Measurements from ENCODE around the gene RAB4B.
A peak's percentile ranks its signal among the peaks of the same experiment; 100 is the strongest.
"Not testable (repeated sequence)": the region's sequence is repeated elsewhere in the genome, so short reads cannot be mapped to it uniquely, and the experiment has no call there.

The RAB4B gene

GRCh38 chr19:40825460-40826095 lies 47.5 kb downstream of the RAB4B start:
- H3K4me3 ChIP-seq; H3K4me1 ChIP-seq; H3K27ac ChIP-seq; H3K9me3 ChIP-seq; intact Hi-C loops (cut with DNase I; ENCODE audit: low total_unique reads); H3K27me3 ChIP-seq: not testable (repeated sequence)
- H3K36me3 ChIP-seq, result peaks cover 11 to 27% (median 23%) of the 10 kb centered on the region in 3 donors
- DNase-seq, result peak in 1 of 2 donors; percentile 24

- intact Hi-C loops (cut with DNase I; ENCODE audit: low total_unique reads); DNase-seq; H3K27ac ChIP-seq; H3K27me3 ChIP-seq; H3K9me3 ChIP-seq; H3K4me3 ChIP-seq; H3K4me1 ChIP-seq: not testable (repeated sequence)
- H3K36me3 ChIP-seq, result peaks cover 11 to 27% (median 23%) of the 10 kb centered on the region in 3 donors
Measured at GRCh38 chr19:40826312-40826698, 48.3 kb downstream of the RAB4B start.

- H3K36me3 ChIP-seq, result peaks cover 11 to 27% (median 23%) of the 10 kb centered on the region in 3 donors
- H3K4me3 ChIP-seq; H3K27ac ChIP-seq; H3K27me3 ChIP-seq; H3K9me3 ChIP-seq; H3K4me1 ChIP-seq; intact Hi-C loops (cut with DNase I; ENCODE audit: low total_unique reads): not testable (repeated sequence)
- DNase-seq, result peak in 1 of 2 donors; percentile 47
Measured at GRCh38 chr19:40826699-40827385, 48.8 kb downstream of the RAB4B start.

GRCh38 chr19:40827386-40828247 lies 49.6 kb downstream of the RAB4B start:
- peaks cover 0 to 4% (median 0%) of the 10 kb centered on the region in 4 donors for H3K4me1 ChIP-seq
- no peak for TF ChIP-seq CTCF (IDR thresholded peaks at IDR 0.05)
- H3K9me3 ChIP-seq, result no peaks in the 10 kb centered on the region
- intact Hi-C loops (cut with DNase I; ENCODE audit: low total_unique reads), result no loop called here
- peaks cover 11 to 27% (median 23%) of the 10 kb centered on the region in 3 donors for H3K36me3 ChIP-seq
- H3K4me3 ChIP-seq, result no peak overlapping the region
- DNase-seq, result peak in 1 of 2 donors; percentile 52
- H3K27me3 ChIP-seq, result no peaks in the 10 kb centered on the region
- no peak overlapping the region for H3K27ac ChIP-seq

- no peak overlapping the region for H3K27ac ChIP-seq
- no peaks in the 10 kb centered on the region for H3K4me1 ChIP-seq
- no peak overlapping the region for H3K4me3 ChIP-seq
- DNase-seq, result no peak
- no peaks in the 10 kb centered on the region for H3K9me3 ChIP-seq
- H3K27me3 ChIP-seq, result no peaks in the 10 kb centered on the region
- intact Hi-C loops (cut with DNase I; ENCODE audit: low total_unique reads), result no loop called here
- H3K36me3 ChIP-seq, result peaks cover 11 to 27% (median 23%) of the 10 kb centered on the region in 3 donors
- no peak for TF ChIP-seq CTCF (IDR thresholded peaks at IDR 0.05)
Measured at GRCh38 chr19:40829205-40829604, 51.2 kb downstream of the RAB4B start.

GRCh38 chr19:40830741-40831140 lies 52.7 kb downstream of the RAB4B start:
- DNase-seq; H3K4me1 ChIP-seq; H3K9me3 ChIP-seq; H3K4me3 ChIP-seq; H3K27me3 ChIP-seq; H3K27ac ChIP-seq; intact Hi-C loops (cut with DNase I; ENCODE audit: low total_unique reads): not testable (repeated sequence)
- H3K36me3 ChIP-seq, result peaks cover 11 to 27% (median 23%) of the 10 kb centered on the region in 3 donors

GRCh38 chr19:40831502-40832430 lies 53.7 kb downstream of the RAB4B start:
- no peak for DNase-seq

GRCh38 chr19:40832431-40832790 lies 54.4 kb downstream of the RAB4B start:
- DNase-seq; H3K27ac ChIP-seq; intact Hi-C loops (cut with DNase I; ENCODE audit: low total_unique reads); H3K9me3 ChIP-seq; H3K4me3 ChIP-seq; H3K27me3 ChIP-seq; H3K4me1 ChIP-seq: not testable (repeated sequence)
- H3K36me3 ChIP-seq, result peaks cover 5 to 17% (median 15%) of the 10 kb centered on the region in 3 donors

More at GRCh38 chr19:40831502-40832430, 53.7 kb downstream of the RAB4B start:
- Histone ChIP-seq H3K27me3 (no peaks in the 10 kb centered on the region), H3K36me3 (peaks cover 11 to 23% (median 21%) of the 10 kb centered on the region in 3 donors), H3K4me1 (no peaks in the 10 kb centered on the region), H3K9me3 (no peaks in the 10 kb centered on the region), H3K4me3 (no peak overlapping the region), H3K27ac (no peak overlapping the region)
- TF ChIP-seq CTCF (IDR thresholded peaks at IDR 0.05), result no peak
- intact Hi-C loops (cut with DNase I; ENCODE audit: low total_unique reads), result no loop called here

GRCh38 chr19:40833728-40834533 lies 55.9 kb downstream of the RAB4B start:
- DNase-seq; H3K4me3 ChIP-seq; H3K27ac ChIP-seq; H3K4me1 ChIP-seq; H3K27me3 ChIP-seq; H3K9me3 ChIP-seq; intact Hi-C loops (cut with DNase I; ENCODE audit: low total_unique reads); H3K36me3 ChIP-seq: not testable (repeated sequence)
